ENCODE measurements around the gene PACRG. TPM values are rescaled to one million over a fixed set of nuclear protein-coding genes. Genes with fewer than 3 reads are reported as not detected.

Gene PACRG
- total and polyA plus RNA-seq, 2 of the 13 experiments (the other 11 are each of a cell fraction or from before 2014, with no cell fraction given), result 0.13 TPM; not detected in 1

DNA sequence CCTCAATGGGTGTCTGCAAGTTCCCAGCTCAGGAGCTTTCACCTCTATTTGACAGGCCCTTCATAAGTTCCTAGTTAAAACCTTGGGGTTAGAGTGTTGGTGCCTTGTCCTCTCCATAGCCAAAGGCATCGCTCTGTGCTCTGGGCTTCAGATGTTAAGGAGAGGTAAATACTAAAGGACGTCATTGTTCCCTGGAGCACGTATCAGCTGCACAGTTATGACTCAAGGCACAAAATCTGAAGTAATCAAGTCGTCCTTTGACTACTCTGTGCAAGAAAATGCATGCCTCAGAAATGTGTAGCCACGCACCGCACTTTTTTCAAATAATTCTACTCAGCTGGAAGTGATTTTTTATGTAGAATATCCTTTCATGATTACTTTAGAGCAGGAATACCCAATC, 446.0 kb downstream of the PACRG start:
- ChIA-PET CTCF (ENCODE audit: low intra/inter-chr PET ratio, low total read pairs) (no interaction called here), POLR2A (no interaction called here)
- intact Hi-C loops (cut with micrococcal nuclease; ENCODE audit: unreplicated experiment), result no loop called here
- no peak for FAIRE-seq
- BruUV-seq (replicated peaks), result no TSS peak
- Histone ChIP-seq H3K9me3 (ENCODE audit: low read length) (no peaks in the 10 kb centered on the region), H4K20me1 (ENCODE audit: insufficient read depth, low read length) (no peaks in the 10 kb centered on the region), H3K36me3 (replicated peaks in 1 of 2; ENCODE audit: control insufficient read depth in 1 of 2, insufficient read depth in 2 of 2, low read length in 2 of 2) (no peaks in the 10 kb centered on the region), H3K4me2 (ENCODE audit: low read depth, low read length) (no peak overlapping the region), H2AFZ (ENCODE audit: low read length) (no peak overlapping the region), H3K9ac (ENCODE audit: insufficient read depth, low read depth, low read length) (no peak overlapping the region), H3K27ac (ENCODE audit: extremely low read length, insufficient read depth, low read length) (no peak overlapping the region), H3K27me3 (ENCODE audit: control insufficient read depth in 1 of 2, insufficient read depth in 2 of 2, low read length in 2 of 2) (peaks cover 0 to 21% of the 10 kb centered on the region in 2 experiments; a peak in 3 of 5 replicates), H3K4me3 (replicated peaks in 1 of 3; ENCODE audit: insufficient read depth in 1 of 3, low read depth in 2 of 3, low read length in 3 of 3) (no peak overlapping the region), H3K79me2 (ENCODE audit: insufficient read depth, low read length) (no peaks in the 10 kb centered on the region), H3K4me1 (ENCODE audit: insufficient read depth, low read length) (no peaks in the 10 kb centered on the region)
- in situ Hi-C loops (cut with HindIII; ENCODE audit: extremely low pct_ligation_motif_present, low pct_unique_long_range_greater_than_20kb), result no loop called here
- 22% methylated on average over 6 of the region's 6 CpGs for WGBS (ENCODE audit: low lambda C conversion rate)
- no peak for ATAC-seq
- no peak for DNase-seq (ENCODE audit: low spot score)
- TF ChIP-seq ZBTB8A (CRISPR knock-in tag; IDR thresholded peaks at IDR 0.05; ENCODE audit: borderline replicate concordance, low read depth), result no peak
- no peak for TF ChIP-seq DZIP1 (CRISPR knock-in tag; IDR thresholded peaks at IDR 0.05)
- no peak for TF ChIP-seq HOXA7 (CRISPR knock-in tag; IDR thresholded peaks at IDR 0.05)
- TF ChIP-seq SOX6 (IDR thresholded peaks at IDR 0.05), result no peak
- no peak for TF ChIP-seq SOX6 (CRISPR knock-in tag; IDR thresholded peaks at IDR 0.05)
- TF ChIP-seq, protein P1, sequence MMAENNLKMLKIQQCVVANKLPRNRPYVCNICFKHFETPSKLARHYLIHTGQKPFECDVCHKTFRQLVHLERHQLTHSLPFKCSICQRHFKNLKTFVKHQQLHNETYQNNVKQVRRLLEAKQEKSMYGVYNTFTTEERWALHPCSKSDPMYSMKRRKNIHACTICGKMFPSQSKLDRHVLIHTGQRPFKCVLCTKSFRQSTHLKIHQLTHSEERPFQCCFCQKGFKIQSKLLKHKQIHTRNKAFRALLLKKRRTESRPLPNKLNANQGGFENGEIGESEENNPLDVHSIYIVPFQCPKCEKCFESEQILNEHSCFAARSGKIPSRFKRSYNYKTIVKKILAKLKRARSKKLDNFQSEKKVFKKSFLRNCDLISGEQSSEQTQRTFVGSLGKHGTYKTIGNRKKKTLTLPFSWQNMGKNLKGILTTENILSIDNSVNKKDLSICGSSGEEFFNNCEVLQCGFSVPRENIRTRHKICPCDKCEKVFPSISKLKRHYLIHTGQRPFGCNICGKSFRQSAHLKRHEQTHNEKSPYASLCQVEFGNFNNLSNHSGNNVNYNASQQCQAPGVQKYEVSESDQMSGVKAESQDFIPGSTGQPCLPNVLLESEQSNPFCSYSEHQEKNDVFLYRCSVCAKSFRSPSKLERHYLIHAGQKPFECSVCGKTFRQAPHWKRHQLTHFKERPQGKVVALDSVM (CRISPR knock-in tag; IDR thresholded peaks at IDR 0.05), result no peak
- no peak for TF ChIP-seq MXD1 (CRISPR knock-in tag; IDR thresholded peaks at IDR 0.05)
- no peak for TF ChIP-seq ZBTB1 (CRISPR knock-in tag; IDR thresholded peaks at IDR 0.05; ENCODE audit: borderline replicate concordance)
- TF ChIP-seq SALL2 (CRISPR knock-in tag; IDR thresholded peaks at IDR 0.05), result no peak
- TF ChIP-seq RERE (CRISPR knock-in tag; IDR thresholded peaks at IDR 0.05; ENCODE audit: low read depth), result no peak
- TF ChIP-seq ZNF557 (CRISPR knock-in tag; IDR thresholded peaks at IDR 0.05), result no peak
- no peak for TF ChIP-seq ZSCAN20 (CRISPR knock-in tag; IDR thresholded peaks at IDR 0.05; ENCODE audit: borderline replicate concordance)
